B cell (primary cell): ENCODE data around the gene TTLL10. TPM values are rescaled to one million over a fixed set of nuclear protein-coding genes. Genes with fewer than 3 reads are reported as not detected.
A peak's percentile ranks its signal among the peaks of the same experiment; 100 is the strongest.

Source experiments
- ATAC-seq: fragments of 200-7000 bp; cut with Tn5 transposase; one replicate; pipeline ENCODE4 v1.10.0; 2021; ENCODE audit warnings: low read depth, mild to moderate bottlenecking, moderate number of reproducible peaks, moderate library complexity
- CTCF ChIA-PET: fragments of 350-600 bp; sonication (Branson Sonifier 250); formaldehyde crosslinking; loops from one replicate; lab custom pipeline; 2021; ENCODE audit warnings: antibody characterized with exemption, inconsistent platforms; lab: Charles Lee
- POLR2A ChIA-PET: fragments of 350-600 bp; sonication (Branson Sonifier 250); formaldehyde crosslinking; loops from one replicate; lab custom pipeline; 2021; ENCODE audit warnings: antibody characterized with exemption; lab: Charles Lee
- DNase-seq: peaks from one replicate; pipeline ENCODE4 v3.0.0; 2013
- H2AFZ ChIP-seq: 2 replicates; pipeline ENCODE4 v1.6.1; 2012; ENCODE audit warnings: mild to moderate bottlenecking, low read depth, low read length; ENCODE audit not compliant: insufficient read depth, poor library complexity, severe bottlenecking
- H3K27ac ChIP-seq, 2 donors: 1 replicate in 1 of 2; 2 replicates in 1 of 2; pipeline ENCODE4 v1.5.1; 2012 to 2013; ENCODE audit warnings: low read length in 2 of 2, mild to moderate bottlenecking in 2 of 2, moderate library complexity in 1 of 2
- H3K27me3 ChIP-seq, 4 experiments: fragments of 200-600 bp in 1 of 4; sonication (generic) in 1 of 4; replicated peaks in 1 of 4; 1 replicate in 2 of 4; 2 replicates in 2 of 4; pipeline versions ENCODE4 v1.6.1 to v1.7.0; 2013 to 2016; ENCODE audit warnings: low read length in 3 of 4, mild to moderate bottlenecking in 2 of 4, mixed read lengths in 1 of 4, moderate library complexity in 1 of 4; ENCODE audit not compliant: insufficient read depth in 4 of 4, control insufficient read depth in 3 of 4; ENCODE audit errors: control extremely low read depth in 1 of 4
- H3K36me3 ChIP-seq, 2 experiments: replicated peaks in 1 of 2; 1 replicate in 1 of 2; 2 replicates in 1 of 2; pipeline versions ENCODE4 v1.6.1 to v1.7.1; 2013; ENCODE audit warnings: low read length in 1 of 2; ENCODE audit not compliant: insufficient read depth in 2 of 2, control insufficient read depth in 1 of 2; ENCODE audit errors: control extremely low read depth in 1 of 2, extremely low read depth in 1 of 2
- H3K4me1 ChIP-seq, 2 donors: fragments of 200-600 bp in 1 of 2; sonication (generic) in 1 of 2; 1 replicate in 1 of 2; 2 replicates in 1 of 2; pipeline versions ENCODE4 v1.5.1 to v1.6.1; 2013 to 2017; ENCODE audit warnings: low read length in 2 of 2; ENCODE audit not compliant: control insufficient read depth in 2 of 2, insufficient read depth in 2 of 2
- H3K4me2 ChIP-seq: replicated peaks from 2 replicates; pipeline ENCODE3; 2012; ENCODE audit warnings: mild to moderate bottlenecking, low read depth, low read length; ENCODE audit not compliant: poor library complexity, severe bottlenecking
- H3K4me3 ChIP-seq, 5 experiments: fragments of 200-600 bp in 1 of 5; sonication (generic) in 1 of 5; 1 replicate in 3 of 5; 2 replicates in 2 of 5; pipeline versions ENCODE4 v1.5.1 to v1.7.0; 2011 to 2016; ENCODE audit warnings: low read length in 4 of 5, mild to moderate bottlenecking in 4 of 5, low read depth in 2 of 5, control low read depth in 1 of 5, moderate library complexity in 1 of 5; ENCODE audit not compliant: insufficient read depth in 1 of 5; ENCODE audit errors: control extremely low read depth in 1 of 5, extremely low read depth in 1 of 5
- H3K79me2 ChIP-seq: fragments of 200-600 bp; sonication (generic); one replicate; pipeline ENCODE4 v1.6.0; 2016; ENCODE audit warnings: low read length; ENCODE audit not compliant: control insufficient read depth, insufficient read depth
- H3K9ac ChIP-seq: fragments of 200-600 bp; sonication (generic); 2 replicates; pipeline ENCODE4 v1.6.1; 2017; ENCODE audit warnings: mild to moderate bottlenecking, low read length, moderate library complexity
- H3K9me3 ChIP-seq, 3 donors: one replicate each; pipeline versions ENCODE4 v1.6.1 to v1.7.1; 2013; ENCODE audit warnings: low read length in 2 of 3; ENCODE audit not compliant: control insufficient read depth in 2 of 3, insufficient read depth in 1 of 3; ENCODE audit errors: control extremely low read depth in 1 of 3
- H4K20me1 ChIP-seq: 2 replicates; pipeline ENCODE4 v1.6.0; 2012; ENCODE audit warnings: mild to moderate bottlenecking, low read length; ENCODE audit not compliant: insufficient read depth, control insufficient read depth, poor library complexity, severe bottlenecking
- H3K27ac Mint-ChIP-seq: one replicate; pipeline ENCODE4 v1.8.0; 2021; ENCODE audit warnings: mixed read lengths
- H3K27me3 Mint-ChIP-seq: one replicate; pipeline ENCODE4 v1.8.0; 2021; ENCODE audit warnings: mixed read lengths
- H3K4me1 Mint-ChIP-seq: one replicate; pipeline ENCODE4 v1.8.0; 2021; ENCODE audit warnings: mixed read lengths
- H3K4me3 Mint-ChIP-seq: one replicate; pipeline ENCODE4 v1.8.0; 2021; ENCODE audit warnings: mixed read lengths
- H3K9me3 Mint-ChIP-seq: one replicate; pipeline ENCODE4 v1.8.0; 2022; ENCODE audit warnings: mixed read lengths; ENCODE audit not compliant: insufficient read depth
- EZH2 ChIP-seq: IDR thresholded peaks from 2 replicates; pipeline ENCODE4 v1.6.1; 2012; ENCODE audit warnings: borderline replicate concordance, low read depth, mild to moderate bottlenecking, moderate library complexity, low read length; ENCODE audit not compliant: insufficient read depth, poor library complexity, severe bottlenecking
- WGBS: methylation state at CpG from one replicate; pipeline ENCODE4 v1.1.5; 2013; ENCODE audit warnings: missing lambda C conversion rate; ENCODE audit not compliant: insufficient coverage; 5-methylcytosine and 5-hydroxymethylcytosine counted together
- intact Hi-C: fragments of 100-400 bp; cut with micrococcal nuclease; formaldehyde crosslinking; loops from one replicate; pipeline ENCODE4 v1.10.0; 2022
- polyA plus RNA-seq: library from polyadenylated mRNA; depleted of rRNA; stranded (reverse); fragments of >200 nt; gene quantifications from 2 replicates; pipeline ENCODE4 v1.2.3, GENCODE V29; 2012
- total RNA-seq, 2 donors: library from RNA; stranded (reverse); fragments of 120-200 nt in 1 of 2; gene quantifications; 1 replicate in 1 of 2; 2 replicates in 1 of 2; pipeline versions ENCODE4 v1.2.3 to v1.2.4, GENCODE V29; 2013 to 2022
- TF ChIP-seq, protein P1 (sequence below): fragments of 200-600 bp; IDR thresholded peaks from one replicate; pipeline ENCODE4 v1.8.0; 2022; ENCODE audit warnings: antibody characterized with exemption, mild to moderate bottlenecking

TTLL10 gene
- total and polyA plus RNA-seq, 2 donors (not counting 1 experiment from before 2014, with no cell fraction given): 0.37 to 0.45 TPM

DNA sequence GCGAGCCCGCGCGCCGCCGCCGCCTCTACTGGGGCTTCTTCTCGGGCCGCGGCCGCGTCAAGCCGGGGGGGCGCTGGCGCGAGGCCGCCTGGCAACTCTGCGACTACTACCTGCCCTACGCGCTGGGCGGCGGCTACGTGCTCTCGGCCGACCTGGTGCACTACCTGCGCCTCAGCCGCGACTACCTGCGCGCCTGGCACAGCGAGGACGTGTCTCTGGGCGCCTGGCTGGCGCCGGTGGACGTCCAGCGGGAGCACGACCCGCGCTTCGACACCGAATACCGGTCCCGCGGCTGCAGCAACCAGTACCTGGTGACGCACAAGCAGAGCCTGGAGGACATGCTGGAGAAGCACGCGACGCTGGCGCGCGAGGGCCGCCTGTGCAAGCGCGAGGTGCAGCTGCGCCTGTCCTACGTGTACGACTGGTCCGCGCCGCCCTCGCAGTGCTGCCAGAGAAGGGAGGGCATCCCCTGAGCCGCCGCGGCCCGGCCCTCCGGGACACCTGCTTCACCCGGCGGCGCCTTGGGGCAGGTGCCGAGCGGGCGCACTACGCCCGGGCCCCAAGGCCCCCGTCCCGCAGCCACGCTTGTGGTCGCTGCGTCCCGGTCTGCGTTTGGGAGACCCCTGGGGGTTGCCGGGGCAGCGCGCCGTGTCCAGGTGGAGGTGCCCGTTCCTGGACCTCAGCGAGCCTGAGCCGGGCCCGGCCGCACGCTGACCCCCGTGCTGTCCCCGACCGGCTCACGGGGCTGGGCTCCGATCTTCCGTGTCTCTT lies 59.3 kb downstream of the TTLL10 start:
- Mint-ChIP-seq H3K4me1 (peaks cover 39% of the 10 kb centered on the region), H3K4me3 (peak overlapping the region; percentile 84), H3K27ac (peak overlapping the region; percentile 81), H3K27me3 (no peaks in the 10 kb centered on the region), H3K9me3 (no peaks in the 10 kb centered on the region)
- H3K27me3 ChIP-seq: peaks cover 0 to 5% (median 1%) of the 10 kb centered on the region in 4 experiments
- H4K20me1 ChIP-seq: peaks cover 62% of the 10 kb centered on the region
- H3K36me3 ChIP-seq: peaks cover 0 to 18% of the 10 kb centered on the region in 2 experiments
- peaks cover 60% of the 10 kb centered on the region for H3K79me2 ChIP-seq
- peak overlapping the region in 3 of 5 experiments; percentile 32 to 47 (median 38) for H3K4me3 ChIP-seq
- H3K4me1 ChIP-seq: peaks cover 33 to 39% of the 10 kb centered on the region in 2 donors
- no peaks in the 10 kb centered on the region for H3K9me3 ChIP-seq
- CTCF ChIA-PET: interaction anchor here (2.3 kb wide), 1 partner anchor 18 kb away, joined by 5 read pairs; no protein-coding TSS in a partner anchor
- 88% methylated on average over 98 of the region's 98 CpGs for WGBS
- intact Hi-C loops: loop anchor here (1.0 to 10.0 kb wide), 4 partner anchors 24 to 198 kb away; partner anchors contain the start of genes ACAP3, C1orf159 and PUSL1
- H3K27ac ChIP-seq: no peak overlapping the region
- ATAC-seq (no peak), DNase-seq (no peak)
- TF ChIP-seq, protein P1, sequence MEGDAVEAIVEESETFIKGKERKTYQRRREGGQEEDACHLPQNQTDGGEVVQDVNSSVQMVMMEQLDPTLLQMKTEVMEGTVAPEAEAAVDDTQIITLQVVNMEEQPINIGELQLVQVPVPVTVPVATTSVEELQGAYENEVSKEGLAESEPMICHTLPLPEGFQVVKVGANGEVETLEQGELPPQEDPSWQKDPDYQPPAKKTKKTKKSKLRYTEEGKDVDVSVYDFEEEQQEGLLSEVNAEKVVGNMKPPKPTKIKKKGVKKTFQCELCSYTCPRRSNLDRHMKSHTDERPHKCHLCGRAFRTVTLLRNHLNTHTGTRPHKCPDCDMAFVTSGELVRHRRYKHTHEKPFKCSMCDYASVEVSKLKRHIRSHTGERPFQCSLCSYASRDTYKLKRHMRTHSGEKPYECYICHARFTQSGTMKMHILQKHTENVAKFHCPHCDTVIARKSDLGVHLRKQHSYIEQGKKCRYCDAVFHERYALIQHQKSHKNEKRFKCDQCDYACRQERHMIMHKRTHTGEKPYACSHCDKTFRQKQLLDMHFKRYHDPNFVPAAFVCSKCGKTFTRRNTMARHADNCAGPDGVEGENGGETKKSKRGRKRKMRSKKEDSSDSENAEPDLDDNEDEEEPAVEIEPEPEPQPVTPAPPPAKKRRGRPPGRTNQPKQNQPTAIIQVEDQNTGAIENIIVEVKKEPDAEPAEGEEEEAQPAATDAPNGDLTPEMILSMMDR: no peak
- no peak for TF ChIP-seq EZH2
- POLR2A ChIA-PET: no interaction called here
- H2AFZ ChIP-seq: no peak overlapping the region
- H3K4me2 ChIP-seq: peak overlapping the region; percentile 88
- H3K9ac ChIP-seq: peak overlapping the region; percentile 42

GRCh38 chr1:1233567-1233892 lies 59.9 kb downstream of the TTLL10 start:
- H3K9ac ChIP-seq: no peak overlapping the region
- H3K27me3 ChIP-seq: peaks cover 0 to 11% (median 3%) of the 10 kb centered on the region in 4 experiments
- H3K4me1 Mint-ChIP-seq: peaks cover 42% of the 10 kb centered on the region
- peaks cover 0 to 12% of the 10 kb centered on the region in 2 experiments for H3K36me3 ChIP-seq
- H3K4me1 ChIP-seq: peaks cover 38 to 45% of the 10 kb centered on the region in 2 donors
- CTCF ChIA-PET: no interaction called here
- no peak for ATAC-seq
- TF ChIP-seq, protein P1: no peak
- TF ChIP-seq EZH2: no peak
- WGBS: 96% methylated on average over 13 of the region's 15 CpGs
- peak overlapping the region; percentile 73 for H3K27ac Mint-ChIP-seq
- peak overlapping the region; percentile 88 for H3K4me2 ChIP-seq
- no peak overlapping the region for H2AFZ ChIP-seq
- peak overlapping the region; percentile 84 for H3K4me3 Mint-ChIP-seq
- intact Hi-C loops: loop anchor here (2.0 to 10.0 kb wide), 3 partner anchors 25 to 199 kb away; partner anchors contain the start of genes ACAP3 and PUSL1
- H3K27me3 Mint-ChIP-seq: no peaks in the 10 kb centered on the region
- no peaks in the 10 kb centered on the region for H3K9me3 Mint-ChIP-seq
- no peak overlapping the region for H3K4me3 ChIP-seq
- POLR2A ChIA-PET: no interaction called here
- H3K79me2 ChIP-seq: peaks cover 54% of the 10 kb centered on the region
- no peak overlapping the region for H3K27ac ChIP-seq
- peaks cover 0 to 3% (median 0%) of the 10 kb centered on the region in 3 donors for H3K9me3 ChIP-seq
- H4K20me1 ChIP-seq: peaks cover 56% of the 10 kb centered on the region
- DNase-seq: no peak
